Raji (cell line): ENCODE results near the gene GPRIN1.

ENCODE experiments used
- POLR2A ChIP-seq: IDR thresholded peaks from 2 replicates; pipeline ENCODE4 v1.6.1; 2011; ENCODE audit warnings: low read depth, low read length, control low read depth; ENCODE audit not compliant: insufficient read depth

The GPRIN1 gene

DNA sequence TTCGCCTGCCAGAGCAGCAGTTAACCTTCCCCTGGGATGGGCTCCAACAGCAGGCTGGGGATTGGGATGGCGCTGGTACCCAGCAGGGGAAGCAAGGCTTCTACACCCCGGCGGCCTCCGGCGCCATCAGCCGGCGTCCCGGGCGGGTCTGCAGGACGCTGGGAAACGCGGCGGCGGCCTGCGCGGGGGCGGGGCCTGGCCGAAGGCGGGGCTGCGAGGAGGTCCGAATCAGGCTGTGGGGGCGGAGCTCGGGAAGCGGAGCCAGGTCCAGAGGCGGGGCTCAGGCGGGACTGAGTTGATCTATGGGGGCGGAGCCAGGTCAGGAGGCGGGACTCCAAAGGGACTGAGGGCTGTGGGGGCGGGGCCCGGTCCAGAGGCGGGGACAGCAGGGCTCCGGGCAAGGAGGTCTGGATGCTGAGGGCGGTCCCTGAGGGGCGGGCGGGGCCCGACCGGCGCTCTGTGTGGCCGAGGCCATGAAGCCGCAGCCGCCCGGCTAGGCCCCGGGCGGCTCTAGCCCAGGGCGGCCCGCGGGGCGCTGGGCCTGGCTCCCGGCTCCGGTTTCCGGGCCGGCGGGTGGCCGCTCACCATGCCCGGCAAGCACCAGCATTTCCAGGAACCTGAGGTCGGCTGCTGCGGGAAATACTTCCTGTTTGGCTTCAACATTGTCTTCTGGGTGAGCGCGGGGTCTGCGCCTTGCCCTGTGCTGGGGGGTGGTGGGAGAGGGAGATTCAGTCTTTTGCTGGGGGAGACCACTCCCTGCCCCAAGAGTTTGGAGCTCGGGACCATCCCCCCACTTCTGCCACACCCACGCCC lies 37.3 kb upstream of the GPRIN1 start, which contains the start of gene TSPAN17:
Gene TSPAN17 (plus strand): TSS at position 455 of the 813 bp plus-strand sequence. CDS start 132 bp downstream, at position 587.
- TF ChIP-seq POLR2A = peak; percentile 97

DNA sequence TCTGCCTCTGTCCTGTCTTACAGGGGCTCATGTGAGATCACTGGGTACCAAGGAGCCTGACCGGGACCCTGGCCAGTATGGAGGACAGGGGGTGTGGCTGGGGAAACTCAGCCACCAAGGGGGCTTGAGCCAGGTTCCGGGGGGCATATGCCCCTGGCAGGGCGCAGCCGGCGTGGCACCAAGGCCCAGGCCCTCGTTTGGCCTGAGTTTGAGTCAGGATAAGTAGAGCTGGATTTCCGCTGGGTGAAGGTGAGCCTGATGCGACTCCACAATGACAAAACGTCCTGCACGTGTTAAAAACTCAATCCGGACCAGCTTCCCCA lies 36.7 kb upstream of the GPRIN1 start:
- no peak for TF ChIP-seq POLR2A

- no peak for TF ChIP-seq POLR2A
Observed at GRCh38 chr5:176646049-176646706, 36.2 kb upstream of the GPRIN1 start.

GRCh38 chr5:176644878-176645670 lies 35.1 kb upstream of the GPRIN1 start:
- TF ChIP-seq POLR2A = no peak

- no peak for TF ChIP-seq POLR2A
Observed at GRCh38 chr5:176644294-176644693, 34.3 kb upstream of the GPRIN1 start.

- TF ChIP-seq POLR2A = no peak
Observed at GRCh38 chr5:176643491-176644219, 33.7 kb upstream of the GPRIN1 start.

GRCh38 chr5:176642675-176643490 lies 32.9 kb upstream of the GPRIN1 start:
- no peak for TF ChIP-seq POLR2A

DNA sequence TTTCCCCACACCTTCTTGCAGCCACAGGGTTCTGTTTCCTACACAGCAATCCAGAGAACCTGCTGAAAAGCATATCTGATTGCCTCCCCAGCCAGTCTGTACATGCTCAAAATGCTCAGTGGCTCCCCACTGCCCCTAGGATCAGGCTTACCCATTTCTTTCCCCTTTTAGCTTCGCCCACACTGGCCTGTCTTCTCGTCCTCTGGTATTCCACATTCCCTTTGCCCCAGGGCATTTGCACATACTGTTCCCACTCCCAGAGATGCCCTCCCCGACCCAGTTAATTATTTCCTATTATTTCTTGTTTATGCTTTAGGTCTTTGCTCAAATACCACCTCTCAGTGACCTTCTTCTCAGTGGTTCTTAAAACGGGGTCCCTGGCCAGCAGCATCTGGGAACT lies 30.7 kb upstream of the GPRIN1 start:
- TF ChIP-seq POLR2A = no peak

DNA sequence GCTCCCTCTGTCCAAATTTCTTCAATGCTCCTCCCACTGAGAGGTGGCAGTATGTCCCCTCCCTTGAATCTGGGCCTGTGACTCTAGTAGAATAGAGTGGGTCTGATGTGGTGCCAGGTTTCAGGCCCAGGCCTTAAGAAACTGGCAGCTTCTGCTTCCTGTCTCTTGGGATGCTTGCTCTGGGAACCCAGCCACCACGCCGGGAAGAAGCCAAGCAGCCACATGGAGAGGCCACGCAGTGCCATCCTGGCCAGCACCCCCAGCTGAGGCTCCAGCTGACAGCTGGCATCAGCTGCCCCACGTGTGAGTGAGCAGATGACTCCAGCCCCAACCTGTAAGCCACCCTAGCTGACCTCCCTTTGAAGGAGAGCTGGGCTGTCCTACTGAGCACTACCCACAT lies 30.0 kb upstream of the GPRIN1 start:
- TF ChIP-seq POLR2A = no peak

- no peak for TF ChIP-seq POLR2A
Observed at GRCh38 chr5:176639208-176639607, 29.3 kb upstream of the GPRIN1 start.

- no peak for TF ChIP-seq POLR2A
Observed at GRCh38 chr5:176638437-176638836, 28.5 kb upstream of the GPRIN1 start.

- TF ChIP-seq POLR2A = no peak
Observed at GRCh38 chr5:176637556-176637955, 27.6 kb upstream of the GPRIN1 start.

DNA sequence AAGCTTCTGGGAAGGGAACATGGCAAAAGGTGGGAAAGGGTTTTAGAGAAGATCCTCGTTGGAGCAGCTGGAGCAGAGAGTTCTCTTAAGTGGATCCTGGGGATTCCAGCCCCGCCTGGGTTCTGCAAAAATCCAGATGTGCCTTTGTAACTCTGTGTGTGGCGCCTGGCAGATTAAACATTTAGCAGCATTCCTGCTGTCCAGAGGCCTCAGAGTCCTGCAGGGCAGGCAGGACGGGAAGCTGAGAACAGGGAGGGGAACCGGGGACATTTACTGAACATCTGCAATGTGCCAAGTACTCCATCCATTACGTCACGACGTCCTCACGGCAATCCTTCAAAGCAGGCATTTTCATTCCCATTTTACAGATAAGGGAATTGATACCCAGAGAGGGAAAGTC lies 26.5 kb upstream of the GPRIN1 start:
- no peak for TF ChIP-seq POLR2A

GRCh38 chr5:176633598-176633997 lies 23.6 kb upstream of the GPRIN1 start:
- no peak for TF ChIP-seq POLR2A

DNA sequence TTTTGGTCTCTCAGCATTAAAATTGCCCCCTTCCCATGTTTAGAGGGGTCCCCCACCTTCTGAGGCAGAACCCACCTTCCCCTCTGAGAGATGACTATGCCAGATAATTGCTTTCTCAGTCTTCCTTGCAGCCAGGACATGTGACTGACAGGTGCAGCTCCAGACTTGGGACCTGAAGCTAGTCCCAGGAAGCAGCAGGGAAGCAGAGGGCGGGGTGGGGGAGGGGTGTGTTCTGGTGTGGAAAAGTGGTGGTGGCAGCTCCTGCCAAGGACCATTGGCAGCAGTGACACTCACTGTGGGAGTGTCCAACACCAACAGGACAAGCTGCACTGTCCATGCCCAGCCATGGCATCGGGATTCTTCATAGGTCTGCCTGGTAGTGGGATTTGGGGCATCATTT lies 22.8 kb upstream of the GPRIN1 start:
- TF ChIP-seq POLR2A = no peak
